Measurements from ENCODE around the gene INSL3. TPM values are rescaled to one million over a fixed set of nuclear protein-coding genes. Genes with fewer than 3 reads are reported as not detected.

The INSL3 gene
- total and polyA plus RNA-seq, 2 of the 13 experiments (the other 11 are each of a cell fraction or from before 2014, with no cell fraction given): 0.30 TPM; not detected in 1

- TF ChIP-seq, protein P1, sequence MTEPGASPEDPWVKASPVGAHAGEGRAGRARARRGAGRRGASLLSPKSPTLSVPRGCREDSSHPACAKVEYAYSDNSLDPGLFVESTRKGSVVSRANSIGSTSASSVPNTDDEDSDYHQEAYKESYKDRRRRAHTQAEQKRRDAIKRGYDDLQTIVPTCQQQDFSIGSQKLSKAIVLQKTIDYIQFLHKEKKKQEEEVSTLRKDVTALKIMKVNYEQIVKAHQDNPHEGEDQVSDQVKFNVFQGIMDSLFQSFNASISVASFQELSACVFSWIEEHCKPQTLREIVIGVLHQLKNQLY (CRISPR knock-in tag; IDR thresholded peaks at IDR 0.05): no peak
- TF ChIP-seq SALL2 (CRISPR knock-in tag; IDR thresholded peaks at IDR 0.05) (no peak; the same call in 1 of the 2 replicates), TEAD3 (CRISPR knock-in tag; optimal IDR thresholded peaks at IDR 0.05; ENCODE audit: borderline replicate concordance) (peak; percentile 76), KMT2B (CRISPR knock-in tag; IDR thresholded peaks at IDR 0.05) (no peak; the same call in 1 of the 2 replicates), CAMTA2 (CRISPR knock-in tag; IDR thresholded peaks at IDR 0.05; ENCODE audit: borderline replicate concordance) (no peak), AGO1 (IDR thresholded peaks at IDR 0.05; ENCODE audit: low read depth, low read length, poor library complexity, severe bottlenecking) (peak; percentile 60), LCORL (IDR thresholded peaks at IDR 0.05) (no peak), LCORL (CRISPR knock-in tag; IDR thresholded peaks at IDR 0.05) (0 out of 2 replicates have a peak, but pooled peaks have one; percentile 43), ZBTB38 (CRISPR knock-in tag; IDR thresholded peaks at IDR 0.05) (no peak; the same call in 1 of the 2 replicates), ZBTB7A (CRISPR knock-in tag; IDR thresholded peaks at IDR 0.05) (peak; percentile 91), TP53 (CRISPR knock-in tag; conservative IDR thresholded peaks at IDR 0.05) (no peak), NCOA1 (CRISPR knock-in tag; IDR thresholded peaks at IDR 0.05) (no peak), RFXANK (CRISPR knock-in tag; IDR thresholded peaks at IDR 0.05) (no peak), DPF2 (CRISPR knock-in tag; IDR thresholded peaks at IDR 0.05; ENCODE audit: borderline replicate concordance, low read depth) (0 out of 2 replicates have a peak, but pooled peaks have one; percentile 59), ATM (IDR thresholded peaks at IDR 0.05; ENCODE audit: borderline replicate concordance) (no peak), EHMT2 (IDR thresholded peaks at IDR 0.05; ENCODE audit: borderline replicate concordance, low read depth, low read length) (no peak), AHR (CRISPR knock-in tag; IDR thresholded peaks at IDR 0.05) (0 out of 2 replicates have a peak, but pooled peaks have one; percentile 46)
- TF ChIP-seq, protein P2, sequence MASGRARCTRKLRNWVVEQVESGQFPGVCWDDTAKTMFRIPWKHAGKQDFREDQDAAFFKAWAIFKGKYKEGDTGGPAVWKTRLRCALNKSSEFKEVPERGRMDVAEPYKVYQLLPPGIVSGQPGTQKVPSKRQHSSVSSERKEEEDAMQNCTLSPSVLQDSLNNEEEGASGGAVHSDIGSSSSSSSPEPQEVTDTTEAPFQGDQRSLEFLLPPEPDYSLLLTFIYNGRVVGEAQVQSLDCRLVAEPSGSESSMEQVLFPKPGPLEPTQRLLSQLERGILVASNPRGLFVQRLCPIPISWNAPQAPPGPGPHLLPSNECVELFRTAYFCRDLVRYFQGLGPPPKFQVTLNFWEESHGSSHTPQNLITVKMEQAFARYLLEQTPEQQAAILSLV (CRISPR knock-in tag; IDR thresholded peaks at IDR 0.05; ENCODE audit: borderline replicate concordance): 0 out of 2 replicates have a peak, but pooled peaks have one; percentile 31
- TF ChIP-seq, protein P3, sequence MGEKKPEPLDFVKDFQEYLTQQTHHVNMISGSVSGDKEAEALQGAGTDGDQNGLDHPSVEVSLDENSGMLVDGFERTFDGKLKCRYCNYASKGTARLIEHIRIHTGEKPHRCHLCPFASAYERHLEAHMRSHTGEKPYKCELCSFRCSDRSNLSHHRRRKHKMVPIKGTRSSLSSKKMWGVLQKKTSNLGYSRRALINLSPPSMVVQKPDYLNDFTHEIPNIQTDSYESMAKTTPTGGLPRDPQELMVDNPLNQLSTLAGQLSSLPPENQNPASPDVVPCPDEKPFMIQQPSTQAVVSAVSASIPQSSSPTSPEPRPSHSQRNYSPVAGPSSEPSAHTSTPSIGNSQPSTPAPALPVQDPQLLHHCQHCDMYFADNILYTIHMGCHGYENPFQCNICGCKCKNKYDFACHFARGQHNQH (CRISPR knock-in tag; IDR thresholded peaks at IDR 0.05): 0 out of 2 replicates have a peak, but pooled peaks have one; percentile 45
- TF ChIP-seq, protein P4, sequence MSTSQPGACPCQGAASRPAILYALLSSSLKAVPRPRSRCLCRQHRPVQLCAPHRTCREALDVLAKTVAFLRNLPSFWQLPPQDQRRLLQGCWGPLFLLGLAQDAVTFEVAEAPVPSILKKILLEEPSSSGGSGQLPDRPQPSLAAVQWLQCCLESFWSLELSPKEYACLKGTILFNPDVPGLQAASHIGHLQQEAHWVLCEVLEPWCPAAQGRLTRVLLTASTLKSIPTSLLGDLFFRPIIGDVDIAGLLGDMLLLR (CRISPR knock-in tag; IDR thresholded peaks at IDR 0.05): no peak
- TF ChIP-seq, protein P5, sequence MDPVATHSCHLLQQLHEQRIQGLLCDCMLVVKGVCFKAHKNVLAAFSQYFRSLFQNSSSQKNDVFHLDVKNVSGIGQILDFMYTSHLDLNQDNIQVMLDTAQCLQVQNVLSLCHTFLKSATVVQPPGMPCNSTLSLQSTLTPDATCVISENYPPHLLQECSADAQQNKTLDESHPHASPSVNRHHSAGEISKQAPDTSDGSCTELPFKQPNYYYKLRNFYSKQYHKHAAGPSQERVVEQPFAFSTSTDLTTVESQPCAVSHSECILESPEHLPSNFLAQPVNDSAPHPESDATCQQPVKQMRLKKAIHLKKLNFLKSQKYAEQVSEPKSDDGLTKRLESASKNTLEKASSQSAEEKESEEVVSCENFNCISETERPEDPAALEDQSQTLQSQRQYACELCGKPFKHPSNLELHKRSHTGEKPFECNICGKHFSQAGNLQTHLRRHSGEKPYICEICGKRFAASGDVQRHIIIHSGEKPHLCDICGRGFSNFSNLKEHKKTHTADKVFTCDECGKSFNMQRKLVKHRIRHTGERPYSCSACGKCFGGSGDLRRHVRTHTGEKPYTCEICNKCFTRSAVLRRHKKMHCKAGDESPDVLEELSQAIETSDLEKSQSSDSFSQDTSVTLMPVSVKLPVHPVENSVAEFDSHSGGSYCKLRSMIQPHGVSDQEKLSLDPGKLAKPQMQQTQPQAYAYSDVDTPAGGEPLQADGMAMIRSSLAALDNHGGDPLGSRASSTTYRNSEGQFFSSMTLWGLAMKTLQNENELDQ (CRISPR knock-in tag; IDR thresholded peaks at IDR 0.05; ENCODE audit: borderline replicate concordance): no peak
Measured at GRCh38 chr19:17766543-17767131, 54.7 kb downstream of the INSL3 start (continued).
